Upper lobe of right lung (tissue), 1 donor: Measurements from ENCODE around the gene SIK3. TPM values are rescaled to one million over a fixed set of nuclear protein-coding genes. Genes with fewer than 3 reads are reported as not detected.

Source experiments
- ATAC-seq: fragments of 200-7000 bp; cut with Tn5 transposase; one replicate; pipeline ENCODE4 v1.9.1; 2020; ENCODE audit warnings: mild to moderate bottlenecking, moderate library complexity
- DNase-seq: peaks from one replicate; pipeline ENCODE4 v3.0.0-alpha.2; 2020
- H3K27ac ChIP-seq: fragments of 200-600 bp; one replicate; pipeline ENCODE4 v1.8.0; 2022
- H3K27me3 ChIP-seq: fragments of 200-600 bp; one replicate; pipeline ENCODE4 v1.8.0; 2022; ENCODE audit warnings: mild to moderate bottlenecking
- H3K36me3 ChIP-seq: fragments of 200-600 bp; one replicate; pipeline ENCODE4 v1.8.0; 2022
- H3K4me1 ChIP-seq: fragments of 200-600 bp; one replicate; pipeline ENCODE4 v1.8.0; 2022
- H3K4me3 ChIP-seq: fragments of 200-600 bp; one replicate; pipeline ENCODE4 v1.8.0; 2022; ENCODE audit warnings: mild to moderate bottlenecking
- H3K9me3 ChIP-seq: fragments of 200-600 bp; one replicate; pipeline ENCODE4 v1.8.0; 2022
- CTCF ChIP-seq: fragments of 200-600 bp; IDR thresholded peaks from one replicate; pipeline ENCODE4 v1.8.0; 2022; ENCODE audit warnings: antibody characterized with exemption
- intact Hi-C: fragments of 100-400 bp; cut with DNase I; formaldehyde crosslinking; loops from one replicate; pipeline ENCODE4 v1.11.0; 2022
- total RNA-seq: library from RNA; stranded (reverse); fragmentation: NEBNext Ultra II Directional; extraction: Animal tissue kit (Norgen Biotek cat#: 25700); gene quantifications from one replicate; pipeline ENCODE4 v1.2.1, GENCODE V29; 2021
- donor health status: DM: no; HTN: yes; CAD: no; lungs with severe emphysema.

Gene SIK3
- total RNA-seq, 1 donor from 2014 or later, result 37.1 TPM

GRCh38 chr11:116876656-116877055 is 221.6 kb downstream of the SIK3 start:
- intact Hi-C loops, result loop anchor here (5.0 kb wide), 1 partner anchor 231 kb away; no protein-coding TSS in a partner anchor
- DNase-seq (no peak), ATAC-seq (no peak)
- Histone ChIP-seq H3K36me3 (peaks cover 37% of the 10 kb centered on the region), H3K9me3 (no peaks in the 10 kb centered on the region), H3K27ac (no peak overlapping the region), H3K4me3 (no peak overlapping the region), H3K4me1 (no peaks in the 10 kb centered on the region), H3K27me3 (no peaks in the 10 kb centered on the region)
- no peak for TF ChIP-seq CTCF

GRCh38 chr11:116875194-116875593 is 223.0 kb downstream of the SIK3 start:
- intact Hi-C loops, result loop anchor here (5.0 kb wide), 1 partner anchor 232 kb away; no protein-coding TSS in a partner anchor
- Histone ChIP-seq H3K4me1 (no peaks in the 10 kb centered on the region), H3K27ac (no peak overlapping the region), H3K4me3 (no peak overlapping the region), H3K36me3 (peaks cover 44% of the 10 kb centered on the region), H3K9me3 (no peaks in the 10 kb centered on the region), H3K27me3 (no peaks in the 10 kb centered on the region)
- no peak for TF ChIP-seq CTCF
- DNase-seq (no peak), ATAC-seq (no peak)

GRCh38 chr11:116874251-116874650 is 224.0 kb downstream of the SIK3 start:
- DNase-seq (no peak), ATAC-seq (no peak)
- TF ChIP-seq CTCF, result no peak
- Histone ChIP-seq H3K36me3 (peaks cover 53% of the 10 kb centered on the region), H3K4me3 (no peak overlapping the region), H3K4me1 (no peaks in the 10 kb centered on the region), H3K27me3 (no peaks in the 10 kb centered on the region), H3K9me3 (no peaks in the 10 kb centered on the region), H3K27ac (no peak overlapping the region)
- intact Hi-C loops, result no loop called here

- Histone ChIP-seq H3K4me3 (no peak overlapping the region), H3K27me3 (no peaks in the 10 kb centered on the region), H3K9me3 (no peaks in the 10 kb centered on the region), H3K27ac (no peak overlapping the region), H3K36me3 (peaks cover 62% of the 10 kb centered on the region), H3K4me1 (no peaks in the 10 kb centered on the region)
- DNase-seq (no peak), ATAC-seq (no peak)
- intact Hi-C loops, result no loop called here
- TF ChIP-seq CTCF, result no peak
Observed at GRCh38 chr11:116873381-116873780, 224.8 kb downstream of the SIK3 start.

- no peaks in the 10 kb centered on the region for H3K9me3 ChIP-seq
- peaks cover 83% of the 10 kb centered on the region for H3K36me3 ChIP-seq
- H3K4me3 ChIP-seq, result no peak overlapping the region
- H3K27me3 ChIP-seq, result no peaks in the 10 kb centered on the region
- TF ChIP-seq CTCF, result no peak
- DNase-seq (no peak), ATAC-seq (no peak)
- intact Hi-C loops, result no loop called here
- H3K4me1 ChIP-seq, result no peaks in the 10 kb centered on the region
- no peak overlapping the region for H3K27ac ChIP-seq
Observed at GRCh38 chr11:116871248-116871647, 227.0 kb downstream of the SIK3 start.

GRCh38 chr11:116870054-116870453 is 228.2 kb downstream of the SIK3 start:
- Histone ChIP-seq H3K27me3 (no peaks in the 10 kb centered on the region), H3K9me3 (no peaks in the 10 kb centered on the region), H3K4me1 (no peaks in the 10 kb centered on the region), H3K36me3 (peaks cover 89% of the 10 kb centered on the region), H3K27ac (no peak overlapping the region), H3K4me3 (no peak overlapping the region)
- intact Hi-C loops, result no loop called here
- ATAC-seq, result no peak
- DNase-seq, result no peak
- TF ChIP-seq CTCF, result no peak
